SK-N-SH (cell line): ENCODE measurements around the gene RIN2. TPM values are rescaled to one million over a fixed set of nuclear protein-coding genes. Genes with fewer than 3 reads are reported as not detected.

ENCODE experiments used
- CTCF ChIA-PET: fragments of 300-600, 350-600 bp; formaldehyde crosslinking; extraction: SDS; loops from one replicate; lab custom pipeline; 2021; lab: Yijun Ruan, JAX
- POLR2A ChIA-PET: fragments of 350-600 bp; sonication (Branson Sonifier 250); formaldehyde crosslinking; extraction: SDS; loops from one replicate; lab custom pipeline; 2020; ENCODE audit warnings: antibody characterized with exemption, inconsistent platforms; lab: Yijun Ruan, JAX
- DNase-seq: peaks from one replicate; pipeline ENCODE4 v3.0.0; 2012
- H2AFZ ChIP-seq: fragments of 200-600 bp; sonication (generic); 2 replicates; pipeline ENCODE4 v1.8.1; 2016; ENCODE audit warnings: antibody characterized with exemption, mild to moderate bottlenecking, low read depth
- H3F3A ChIP-seq: fragments of 200-600 bp; sonication (generic); replicated peaks from 2 replicates; pipeline ENCODE3; 2016; ENCODE audit warnings: antibody characterized with exemption, mild to moderate bottlenecking; ENCODE audit not compliant: insufficient read depth
- H3K27ac ChIP-seq, 2 experiments: fragments of 200-500 bp in 1 of 2; fragments of 200-600 bp in 1 of 2; sonication (Bioruptor generic) in 1 of 2; sonication (generic), shearing (Covaris generic) in 1 of 2; 2 replicates each; pipeline versions ENCODE4 v1.5.1 to v1.6.1; 2014 to 2016; ENCODE audit warnings: low read depth in 2 of 2, inconsistent platforms in 1 of 2, low read length in 1 of 2, mild to moderate bottlenecking in 1 of 2, mixed read lengths in 1 of 2
- H3K27me3 ChIP-seq: fragments of 200-600 bp; sonication (generic), shearing (Covaris generic); 2 replicates; pipeline ENCODE4 v1.6.1; 2016; ENCODE audit warnings: mixed run types; ENCODE audit not compliant: insufficient read depth
- H3K36me3 ChIP-seq, 2 experiments: fragments of 200-500 bp in 1 of 2; fragments of 200-600 bp in 1 of 2; sonication (Bioruptor generic) in 1 of 2; sonication (generic) in 1 of 2; replicated peaks in 1 of 2; 2 replicates each; pipeline versions ENCODE3 to v1.5.1; 2014 to 2016; ENCODE audit warnings: low read length in 1 of 2, mild to moderate bottlenecking in 1 of 2; ENCODE audit not compliant: insufficient read depth in 2 of 2, control insufficient read depth in 1 of 2
- H3K4me1 ChIP-seq, 2 experiments: fragments of 200-500 bp in 1 of 2; fragments of 200-600 bp in 1 of 2; sonication (Bioruptor generic) in 1 of 2; sonication (generic), shearing (Covaris generic) in 1 of 2; 2 replicates each; pipeline versions ENCODE4 v1.5.1 to v1.6.1; 2014 to 2016; ENCODE audit warnings: low read depth in 1 of 2, low read length in 1 of 2, mixed run types in 1 of 2; ENCODE audit not compliant: insufficient read depth in 2 of 2, control insufficient read depth in 1 of 2
- H3K4me2 ChIP-seq: fragments of 200-600 bp; sonication (generic), shearing (Covaris generic); 2 replicates; pipeline ENCODE4 v1.6.1; 2017; ENCODE audit warnings: mixed run types
- H3K4me3 ChIP-seq, 2 experiments: fragments of 200-500 bp in 1 of 2; fragments of 200-600 bp in 1 of 2; sonication (Bioruptor generic) in 1 of 2; sonication (generic), shearing (Covaris generic) in 1 of 2; 2 replicates each; pipeline versions ENCODE4 v1.5.1 to v1.8.1; 2014 to 2016; ENCODE audit warnings: low read depth in 2 of 2, inconsistent platforms in 1 of 2, low read length in 1 of 2, mild to moderate bottlenecking in 1 of 2, mixed read lengths in 1 of 2, moderate library complexity in 1 of 2
- H3K79me2 ChIP-seq: fragments of 200-600 bp; sonication (generic); 2 replicates; pipeline ENCODE4 v1.8.1; 2017; ENCODE audit warnings: mild to moderate bottlenecking; ENCODE audit not compliant: insufficient read depth
- H3K9ac ChIP-seq: fragments of 200-600 bp; sonication (generic); 2 replicates; pipeline ENCODE4 v1.6.1; 2017; ENCODE audit warnings: mixed run types
- H3K9me2 ChIP-seq: fragments of 200-600 bp; sonication (generic); 2 replicates; pipeline ENCODE4 v1.6.1; 2017; ENCODE audit warnings: mixed run types
- H3K9me3 ChIP-seq: fragments of 200-600 bp; sonication (generic); 2 replicates; pipeline ENCODE4 v1.6.1; 2017; ENCODE audit warnings: mixed run types, mild to moderate bottlenecking, moderate library complexity
- H4K20me1 ChIP-seq: fragments of 200-600 bp; sonication (generic); 2 replicates; pipeline ENCODE4 v1.6.1; 2017; ENCODE audit warnings: mild to moderate bottlenecking, mixed run types; ENCODE audit not compliant: insufficient read depth
- EP300 ChIP-seq, 2 experiments: IDR thresholded peaks; 2 replicates each; pipeline versions ENCODE4 v1.4.0 to v1.6.1; 2012; ENCODE audit warnings: borderline replicate concordance in 1 of 2, low read depth in 1 of 2, low read length in 1 of 2
- GABPA ChIP-seq: IDR thresholded peaks from 2 replicates; pipeline ENCODE4 v1.4.0; 2012; ENCODE audit warnings: low read depth, mild to moderate bottlenecking
- GATA2 ChIP-seq: sonication (generic); formaldehyde crosslinking; IDR thresholded peaks from 2 replicates; pipeline ENCODE4 v1.5.0; 2020; ENCODE audit warnings: mild to moderate bottlenecking, missing genetic modification reagents
- IRF3 ChIP-seq: fragments of 150-350 bp; IDR thresholded peaks from 2 replicates; pipeline ENCODE4 v1.6.1; 2016; ENCODE audit warnings: mild to moderate bottlenecking, low read depth, low read length
- JUND ChIP-seq: IDR thresholded peaks from 2 replicates; pipeline ENCODE4 v1.4.0; 2012
- POLR2AphosphoS5 ChIP-seq: IDR thresholded peaks from 2 replicates; pipeline ENCODE4 v1.6.1; 2012; ENCODE audit warnings: low read depth, low read length
- RAD21 ChIP-seq: IDR thresholded peaks from 2 replicates; pipeline ENCODE4 v1.6.1; 2012; ENCODE audit warnings: mild to moderate bottlenecking, low read length
- RCOR1 ChIP-seq: fragments of 150-350 bp; IDR thresholded peaks from 2 replicates; pipeline ENCODE4 v1.6.1; 2017; ENCODE audit warnings: antibody characterized with exemption, low read length
- RFX5 ChIP-seq: IDR thresholded peaks from 2 replicates; pipeline ENCODE4 v1.6.1; 2012; ENCODE audit warnings: mild to moderate bottlenecking, improper control_type of control experiment, low read length
- SMC3 ChIP-seq: IDR thresholded peaks from 2 replicates; pipeline ENCODE4 v1.6.1; 2012; ENCODE audit warnings: low read depth, low read length, improper control_type of control experiment
- TAF1 ChIP-seq: IDR thresholded peaks from 2 replicates; pipeline ENCODE4 v1.6.1; 2012; ENCODE audit warnings: low read depth, mild to moderate bottlenecking, low read length, moderate library complexity, borderline replicate concordance
- TCF12 ChIP-seq: IDR thresholded peaks from 2 replicates; pipeline ENCODE4 v1.4.0; 2012
- USF1 ChIP-seq: IDR thresholded peaks from 2 replicates; pipeline ENCODE4 v1.4.0; 2012; ENCODE audit warnings: low read depth, borderline replicate concordance
- YY1 ChIP-seq: IDR thresholded peaks from 2 replicates; pipeline ENCODE4 v1.4.0; 2012; ENCODE audit warnings: low read depth, mild to moderate bottlenecking
- WGBS: methylation state at CpG from one replicate; pipeline ENCODE4 v1.1.6; 2017; ENCODE audit warnings: low lambda C conversion rate; 5-methylcytosine and 5-hydroxymethylcytosine counted together
- polyA plus RNA-seq, 3 experiments: library from polyadenylated mRNA; depleted of rRNA; stranded (reverse); fragments of >200 nt; gene quantifications; 2 replicates each; pipeline ENCODE4 v1.2.3, GENCODE V29; 2012
- TF ChIP-seq, protein P1 (sequence below): IDR thresholded peaks from 2 replicates; pipeline ENCODE4 v1.4.0; 2012; ENCODE audit warnings: low read depth
- TF ChIP-seq, protein P2 (sequence below): IDR thresholded peaks from 2 replicates; pipeline ENCODE4 v1.4.0; 2012; ENCODE audit warnings: low read depth, borderline replicate concordance

The RIN2 gene
- polyA plus RNA-seq, 1 of the 3 experiments (the other 2 are of a cell fraction), result 6.8 TPM

- H3K9me3 ChIP-seq, result no peaks in the 10 kb centered on the region
- H3K27me3 ChIP-seq, result no peaks in the 10 kb centered on the region
- H2AFZ ChIP-seq, result no peak overlapping the region
- no peak overlapping the region for H3K4me3 ChIP-seq
- no peaks in the 10 kb centered on the region for H3K9me2 ChIP-seq
- H3K36me3 ChIP-seq, result no peaks in the 10 kb centered on the region
- H3K9ac ChIP-seq, result no peak overlapping the region
- no peak overlapping the region for H3K4me2 ChIP-seq
- CTCF ChIA-PET, result no interaction called here
- 4% methylated on average over 1 of the region's 1 CpG for WGBS
- no peaks in the 10 kb centered on the region for H3K79me2 ChIP-seq
- no peak overlapping the region for H3K27ac ChIP-seq
- no peak for DNase-seq
- TF ChIP-seq RAD21, result no peak
- TF ChIP-seq TAF1, result no peak
- TF ChIP-seq RFX5, result no peak
- no peak for TF ChIP-seq RCOR1
- TF ChIP-seq SMC3, result no peak
- H3F3A ChIP-seq, result no peaks in the 10 kb centered on the region
- no peaks in the 10 kb centered on the region for H3K4me1 ChIP-seq
- no peaks in the 10 kb centered on the region for H4K20me1 ChIP-seq
- POLR2A ChIA-PET, result no interaction called here
Measured at GRCh38 chr20:19745584-19745983, 12.5 kb upstream of the RIN2 start.

DNA sequence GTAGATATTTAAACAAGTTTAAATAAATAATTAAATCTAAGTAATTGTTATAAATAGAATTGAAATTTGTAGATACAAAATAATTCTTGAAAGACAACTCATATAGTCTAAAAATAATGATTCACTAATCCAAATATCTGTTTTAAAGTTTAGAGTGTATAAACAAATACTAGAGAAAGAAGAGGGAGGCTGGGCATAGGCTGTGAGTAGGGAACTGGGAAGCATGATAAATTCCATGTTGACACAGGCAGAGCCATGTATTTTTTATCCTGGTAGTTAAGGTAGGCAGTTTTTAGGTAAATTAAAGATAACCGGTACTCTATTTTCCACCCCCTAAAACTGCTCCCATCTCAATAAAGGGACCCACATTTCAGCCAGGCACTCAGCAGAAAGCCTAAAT lies 11.7 kb upstream of the RIN2 start:
- WGBS, result 92% methylated on average over 1 of the region's 1 CpG
- CTCF ChIA-PET, result no interaction called here

More for the DNA sequence above, 11.7 kb upstream of the RIN2 start:
- H3K9me3 ChIP-seq, result no peaks in the 10 kb centered on the region
- H3F3A ChIP-seq, result no peaks in the 10 kb centered on the region
- no peak overlapping the region for H3K4me2 ChIP-seq
- no peak overlapping the region for H2AFZ ChIP-seq
- no peaks in the 10 kb centered on the region for H3K79me2 ChIP-seq
- no peak overlapping the region for H3K27ac ChIP-seq
- no peaks in the 10 kb centered on the region for H3K27me3 ChIP-seq
- POLR2A ChIA-PET, result no interaction called here
- no peak for TF ChIP-seq USF1
- TF ChIP-seq GATA2, result no peak
- no peak for TF ChIP-seq TCF12
- no peak for TF ChIP-seq IRF3
- no peak for TF ChIP-seq POLR2AphosphoS5
- no peak for TF ChIP-seq JUND
- TF ChIP-seq GABPA, result no peak
- TF ChIP-seq YY1, result no peak
- TF ChIP-seq RFX5, result no peak
- no peak for TF ChIP-seq EP300 (IDR thresholded peaks at IDR 0.05; ENCODE audit: borderline replicate concordance in 1 of 2, low read depth in 1 of 2, low read length in 1 of 2)
- TF ChIP-seq, protein P1, sequence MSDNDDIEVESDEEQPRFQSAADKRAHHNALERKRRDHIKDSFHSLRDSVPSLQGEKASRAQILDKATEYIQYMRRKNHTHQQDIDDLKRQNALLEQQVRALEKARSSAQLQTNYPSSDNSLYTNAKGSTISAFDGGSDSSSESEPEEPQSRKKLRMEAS, result no peak
- TF ChIP-seq, protein P2, sequence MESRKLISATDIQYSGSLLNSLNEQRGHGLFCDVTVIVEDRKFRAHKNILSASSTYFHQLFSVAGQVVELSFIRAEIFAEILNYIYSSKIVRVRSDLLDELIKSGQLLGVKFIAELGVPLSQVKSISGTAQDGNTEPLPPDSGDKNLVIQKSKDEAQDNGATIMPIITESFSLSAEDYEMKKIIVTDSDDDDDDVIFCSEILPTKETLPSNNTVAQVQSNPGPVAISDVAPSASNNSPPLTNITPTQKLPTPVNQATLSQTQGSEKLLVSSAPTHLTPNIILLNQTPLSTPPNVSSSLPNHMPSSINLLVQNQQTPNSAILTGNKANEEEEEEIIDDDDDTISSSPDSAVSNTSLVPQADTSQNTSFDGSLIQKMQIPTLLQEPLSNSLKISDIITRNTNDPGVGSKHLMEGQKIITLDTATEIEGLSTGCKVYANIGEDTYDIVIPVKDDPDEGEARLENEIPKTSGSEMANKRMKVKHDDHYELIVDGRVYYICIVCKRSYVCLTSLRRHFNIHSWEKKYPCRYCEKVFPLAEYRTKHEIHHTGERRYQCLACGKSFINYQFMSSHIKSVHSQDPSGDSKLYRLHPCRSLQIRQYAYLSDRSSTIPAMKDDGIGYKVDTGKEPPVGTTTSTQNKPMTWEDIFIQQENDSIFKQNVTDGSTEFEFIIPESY, result no peak
- peaks cover 0 to 7% of the 10 kb centered on the region in 2 experiments; a peak in 1 of 4 replicates for H3K4me1 ChIP-seq
- H3K4me3 ChIP-seq, result no peak overlapping the region
- DNase-seq, result no peak
- no peaks in the 10 kb centered on the region for H3K36me3 ChIP-seq
- H4K20me1 ChIP-seq, result no peaks in the 10 kb centered on the region
- no peaks in the 10 kb centered on the region for H3K9me2 ChIP-seq
- no peak overlapping the region for H3K9ac ChIP-seq
